ENCODE measurements around the gene ANKRD39.
"Not testable (repeated sequence)": the region's sequence is repeated elsewhere in the genome, so short reads cannot be mapped to it uniquely, and the experiment has no call there.

The ANKRD39 gene

GRCh38 chr2:96808176-96808837, 49.5 kb downstream of the ANKRD39 start:
- no peak for DNase-seq (ENCODE audit: low spot score)

GRCh38 chr2:96807127-96807471, 50.7 kb downstream of the ANKRD39 start:
- DNase-seq (ENCODE audit: low spot score), result no peak

DNA sequence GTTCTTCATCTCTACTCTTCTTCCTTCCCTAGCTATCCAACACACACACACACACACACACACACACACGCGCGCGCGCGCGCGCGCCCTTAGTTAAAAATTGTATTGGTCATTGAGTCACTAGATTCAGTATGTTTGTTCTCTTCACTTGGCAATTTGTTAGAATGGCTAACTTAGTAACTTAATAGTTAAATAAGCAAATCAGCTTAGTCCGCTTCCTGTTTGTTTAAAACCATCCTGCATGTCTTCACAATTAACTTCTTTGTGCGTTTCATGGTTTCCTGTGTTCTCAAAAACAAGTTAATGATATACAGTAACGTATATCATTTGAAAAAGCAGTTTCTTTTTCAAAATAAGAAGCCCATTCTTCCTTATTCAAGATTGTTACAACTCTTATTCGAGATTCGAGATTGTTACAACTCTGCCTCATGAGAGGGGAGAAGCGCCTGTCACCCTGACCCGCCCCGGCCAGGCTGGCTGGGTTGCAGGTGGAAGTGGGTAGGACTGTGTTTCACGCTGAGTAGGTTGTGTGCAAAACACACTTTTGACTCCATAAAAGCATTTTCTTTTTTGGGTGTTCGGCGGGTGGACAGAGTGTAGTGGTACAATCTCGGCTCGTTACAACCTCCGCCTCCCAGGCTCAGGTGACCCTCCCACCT, 51.2 kb downstream of the ANKRD39 start:
- no peak for DNase-seq (ENCODE audit: low spot score)

GRCh38 chr2:96805946-96806345, 51.9 kb downstream of the ANKRD39 start:
- DNase-seq (ENCODE audit: low spot score), result not testable (repeated sequence)

GRCh38 chr2:96804986-96805385, 52.8 kb downstream of the ANKRD39 start:
- no peak for DNase-seq (ENCODE audit: low spot score)

- no peak for DNase-seq (ENCODE audit: low spot score)
Observed at GRCh38 chr2:96802721-96803120, 55.1 kb downstream of the ANKRD39 start.

GRCh38 chr2:96801786-96802595, 55.8 kb downstream of the ANKRD39 start:
- no peak for DNase-seq (ENCODE audit: low spot score)

GRCh38 chr2:96801005-96801785, 56.6 kb downstream of the ANKRD39 start:
- peak; percentile 21 for DNase-seq (ENCODE audit: low spot score)

DNA sequence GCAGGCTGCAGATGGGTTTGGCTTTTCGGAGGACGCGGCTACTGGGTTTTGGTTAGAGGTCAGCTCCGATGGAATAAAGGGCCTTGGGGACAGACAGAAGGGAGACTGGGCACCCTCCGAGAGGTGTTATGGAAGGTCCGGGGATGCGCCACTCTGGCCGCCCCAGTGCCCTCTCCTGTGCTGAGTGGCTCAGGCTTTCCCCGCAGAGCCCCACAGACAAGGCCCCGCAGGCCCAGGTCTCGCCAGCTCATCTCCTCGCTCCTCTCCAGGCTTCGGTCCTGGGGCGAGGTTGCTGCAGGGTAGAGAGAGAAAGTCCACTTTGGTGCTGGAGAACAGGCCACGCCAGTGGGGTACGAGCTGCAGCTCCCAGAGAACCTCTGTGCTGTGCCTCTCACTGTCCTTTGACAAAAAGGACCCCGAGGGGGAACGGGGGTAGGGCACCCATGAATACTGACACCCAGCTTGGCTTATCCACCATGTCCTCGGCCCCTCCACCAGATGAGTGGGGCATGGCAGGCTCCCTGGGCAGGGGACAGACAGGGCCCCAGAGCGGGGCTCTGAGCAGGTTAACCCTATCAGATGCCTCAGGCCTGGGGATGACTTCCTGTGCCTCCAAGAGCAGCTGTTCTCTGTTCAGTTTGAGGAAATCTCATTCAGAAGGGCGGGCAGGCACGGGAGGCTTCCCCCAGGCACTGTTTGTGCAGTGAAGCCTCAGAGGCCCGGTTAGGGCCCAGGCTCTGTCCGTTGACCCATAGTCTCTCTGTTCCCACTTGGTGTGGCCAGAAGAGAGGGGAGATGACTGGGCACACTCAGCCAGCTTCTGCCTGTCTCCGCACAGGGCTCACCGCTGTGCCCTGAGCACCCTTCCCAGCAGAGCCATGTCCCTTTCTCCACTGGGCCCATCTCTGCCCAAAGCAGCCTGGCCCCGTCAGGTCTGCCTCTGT, 57.5 kb downstream of the ANKRD39 start:
- no peak for DNase-seq (ENCODE audit: low spot score)

GRCh38 chr2:96799623-96799935, 58.2 kb downstream of the ANKRD39 start:
- no peak for DNase-seq (ENCODE audit: low spot score)

DNA sequence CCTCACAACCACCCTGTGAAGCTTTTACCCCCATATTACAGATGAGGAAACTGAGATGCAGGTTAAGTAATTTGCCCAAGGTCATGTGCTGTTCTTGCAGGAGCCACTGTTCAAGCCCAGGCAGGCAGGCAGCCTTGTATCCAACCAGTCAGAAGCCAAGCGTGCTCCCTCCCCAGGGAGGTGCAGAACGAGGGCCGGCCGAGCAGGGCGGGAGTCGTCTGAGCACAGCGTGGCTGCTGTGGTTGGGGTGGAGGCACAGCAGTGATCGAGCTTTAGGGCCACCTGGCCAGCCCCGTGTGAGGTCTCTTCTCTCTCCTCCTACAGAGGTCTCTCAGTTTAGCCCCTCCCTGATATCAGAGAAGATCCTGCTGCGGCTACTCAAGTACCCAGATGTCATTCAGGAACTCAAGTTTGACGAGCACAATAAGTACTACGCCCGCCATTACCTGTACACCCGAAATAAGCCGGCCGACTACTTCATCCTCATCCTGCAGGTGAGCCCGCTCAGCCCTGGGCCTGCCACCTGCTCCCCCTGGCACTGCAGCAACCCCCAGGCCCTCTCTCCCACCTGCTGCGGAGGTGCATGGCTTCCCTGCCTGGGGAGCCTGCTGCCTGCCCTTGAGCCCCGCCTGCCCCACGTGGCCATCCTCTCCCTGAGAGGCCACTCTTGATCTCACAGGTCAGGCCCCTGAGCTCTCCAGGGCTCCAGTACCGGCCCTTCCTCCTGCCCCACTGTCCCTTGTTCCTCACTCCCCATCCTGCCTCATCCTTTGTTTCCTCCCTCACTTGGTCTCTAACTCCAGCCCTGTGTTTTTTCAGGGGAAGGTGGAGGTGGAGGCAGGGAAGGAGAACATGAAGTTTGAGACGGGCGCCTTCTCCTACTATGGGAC, 58.8 kb downstream of the ANKRD39 start:
- DNase-seq (ENCODE audit: low spot score), result no peak
